Trophoblast cell (in vitro differentiated cells and primary cell): Measurements from ENCODE around the gene MYO5A.

Experiments used
- DNase-seq, 2 donors: peaks; one replicate each; pipeline ENCODE4 v3.0.0-alpha.2; 2016
- H2AFZ ChIP-seq: 2 replicates; pipeline ENCODE4 v1.6.1; 2013; ENCODE audit warnings: low read length, moderate library complexity, mild to moderate bottlenecking; ENCODE audit not compliant: insufficient read depth, poor library complexity
- H2AK5ac ChIP-seq: 2 replicates; pipeline ENCODE4 v1.6.1; 2013; ENCODE audit warnings: mild to moderate bottlenecking, low read length
- H2BK120ac ChIP-seq: 2 replicates; pipeline ENCODE4 v1.6.1; 2013; ENCODE audit warnings: low read length, mild to moderate bottlenecking, moderate library complexity; ENCODE audit not compliant: insufficient read depth, poor library complexity
- H2BK12ac ChIP-seq: 2 replicates; pipeline ENCODE4 v1.6.1; 2013; ENCODE audit warnings: mild to moderate bottlenecking, low read length, moderate library complexity
- H2BK5ac ChIP-seq: 2 replicates; pipeline ENCODE4 v1.6.1; 2013; ENCODE audit warnings: low read length, low read depth, moderate library complexity, mild to moderate bottlenecking; ENCODE audit not compliant: poor library complexity
- H3K14ac ChIP-seq: 2 replicates; pipeline ENCODE4 v1.6.1; 2013; ENCODE audit warnings: mild to moderate bottlenecking, low read length
- H3K18ac ChIP-seq: 2 replicates; pipeline ENCODE4 v1.6.1; 2013; ENCODE audit warnings: mild to moderate bottlenecking, low read length
- H3K23ac ChIP-seq: 2 replicates; pipeline ENCODE4 v1.6.1; 2013; ENCODE audit warnings: low read length
- H3K27ac ChIP-seq: 2 replicates; pipeline ENCODE4 v1.5.1; 2013; ENCODE audit warnings: low read depth, mild to moderate bottlenecking, inconsistent platforms, low read length, moderate library complexity
- H3K27me3 ChIP-seq: 2 replicates; pipeline ENCODE4 v1.6.1; 2013; ENCODE audit warnings: inconsistent platforms, mild to moderate bottlenecking, low read length, moderate library complexity; ENCODE audit not compliant: insufficient read depth
- H3K36me3 ChIP-seq, 2 experiments: 1 replicate in 1 of 2; 2 replicates in 1 of 2; pipeline ENCODE4 v1.6.1; 2013; ENCODE audit warnings: low read length in 2 of 2, mild to moderate bottlenecking in 2 of 2, moderate library complexity in 1 of 2; ENCODE audit not compliant: insufficient read depth in 2 of 2, control insufficient read depth in 1 of 2
- H3K4ac ChIP-seq: 2 replicates; pipeline ENCODE4 v1.6.1; 2013; ENCODE audit warnings: low read depth, mild to moderate bottlenecking, low read length, moderate library complexity
- H3K4me1 ChIP-seq, 2 experiments: 1 replicate in 1 of 2; 2 replicates in 1 of 2; pipeline ENCODE4 v1.6.1; 2013; ENCODE audit warnings: low read length in 2 of 2, mild to moderate bottlenecking in 2 of 2, moderate library complexity in 1 of 2; ENCODE audit not compliant: insufficient read depth in 2 of 2, control insufficient read depth in 1 of 2
- H3K4me2 ChIP-seq: 2 replicates; pipeline ENCODE4 v1.6.1; 2013; ENCODE audit warnings: inconsistent platforms, mild to moderate bottlenecking, low read length, moderate library complexity
- H3K4me3 ChIP-seq: 2 replicates; pipeline ENCODE4 v1.5.1; 2013; ENCODE audit warnings: mild to moderate bottlenecking, low read depth, low read length, inconsistent platforms
- H3K79me1 ChIP-seq: one replicate; pipeline ENCODE4 v1.6.1; 2013; ENCODE audit warnings: low read length
- H3K79me2 ChIP-seq: 2 replicates; pipeline ENCODE4 v1.6.1; 2013; ENCODE audit warnings: low read length, mild to moderate bottlenecking; ENCODE audit not compliant: control insufficient read depth, insufficient read depth, poor library complexity
- H3K9ac ChIP-seq: 2 replicates; pipeline ENCODE4 v1.6.1; 2013; ENCODE audit warnings: mild to moderate bottlenecking, low read length
- H3K9me3 ChIP-seq: 2 replicates; pipeline ENCODE4 v1.6.1; 2013; ENCODE audit warnings: low read depth, mild to moderate bottlenecking, control low read depth, inconsistent platforms, low read length; ENCODE audit not compliant: insufficient read depth
- H4K12ac ChIP-seq: 2 replicates; pipeline ENCODE4 v1.6.1; 2013; ENCODE audit warnings: low read depth, mild to moderate bottlenecking, low read length, moderate library complexity
- H4K8ac ChIP-seq: 2 replicates; pipeline ENCODE4 v1.6.1; 2013; ENCODE audit warnings: low read depth, mild to moderate bottlenecking, low read length, moderate library complexity
- H4K91ac ChIP-seq: one replicate; pipeline ENCODE4 v1.6.1; 2013; ENCODE audit warnings: low read depth, mild to moderate bottlenecking, low read length, moderate library complexity
- WGBS: extraction: QIAGEN DNeasy Blood & Tissue Kit; methylation state at CpG from one replicate; pipeline ENCODE4 v1.1.7; 2013; ENCODE audit warnings: missing lambda C conversion rate; ENCODE audit not compliant: insufficient read length, insufficient coverage; ENCODE audit errors: extremely low coverage; 5-methylcytosine and 5-hydroxymethylcytosine counted together

MYO5A gene

DNA sequence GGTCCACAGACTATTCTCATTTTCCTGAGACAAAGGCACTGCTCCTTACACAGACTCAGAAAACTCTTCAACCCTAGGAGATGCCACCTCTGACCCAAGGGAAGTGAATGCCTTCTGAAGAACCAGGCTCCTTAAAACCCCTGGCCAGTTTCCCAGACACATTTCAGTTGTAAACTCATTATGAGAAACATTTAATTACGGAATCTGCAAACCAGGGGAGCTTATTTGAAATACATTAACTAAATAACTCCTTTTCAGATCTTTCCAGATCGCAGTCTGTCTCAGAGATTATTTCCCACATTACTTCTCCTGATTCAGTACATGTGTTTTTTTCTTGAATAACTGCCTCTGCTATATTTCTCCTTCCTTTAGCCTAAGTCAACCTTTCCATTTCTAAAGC is 17.6 kb downstream of the MYO5A start:
- Histone ChIP-seq H4K91ac (no peak overlapping the region), H3K4me3 (no peak overlapping the region), H3K27me3 (no peaks in the 10 kb centered on the region), H3K9ac (no peak overlapping the region), H2AFZ (no peak overlapping the region), H2BK5ac (no peak overlapping the region), H4K12ac (no peak overlapping the region), H3K36me3 (no peaks in the 10 kb centered on the region), H3K4me2 (no peak overlapping the region), H3K14ac (no peak overlapping the region), H3K9me3 (no peaks in the 10 kb centered on the region), H3K4ac (no peak overlapping the region), H2AK5ac (no peak overlapping the region), H3K79me2 (no peaks in the 10 kb centered on the region), H3K18ac (no peak overlapping the region), H4K8ac (no peak overlapping the region), H3K79me1 (no peaks in the 10 kb centered on the region), H3K27ac (no peak overlapping the region), H2BK12ac (no peak overlapping the region), H3K23ac (no peak overlapping the region), H2BK120ac (no peak overlapping the region), H3K4me1 (no peaks in the 10 kb centered on the region)
- no peak for DNase-seq
- no CpG with 5 or more reads among the region's 2 CpGs for WGBS

DNA sequence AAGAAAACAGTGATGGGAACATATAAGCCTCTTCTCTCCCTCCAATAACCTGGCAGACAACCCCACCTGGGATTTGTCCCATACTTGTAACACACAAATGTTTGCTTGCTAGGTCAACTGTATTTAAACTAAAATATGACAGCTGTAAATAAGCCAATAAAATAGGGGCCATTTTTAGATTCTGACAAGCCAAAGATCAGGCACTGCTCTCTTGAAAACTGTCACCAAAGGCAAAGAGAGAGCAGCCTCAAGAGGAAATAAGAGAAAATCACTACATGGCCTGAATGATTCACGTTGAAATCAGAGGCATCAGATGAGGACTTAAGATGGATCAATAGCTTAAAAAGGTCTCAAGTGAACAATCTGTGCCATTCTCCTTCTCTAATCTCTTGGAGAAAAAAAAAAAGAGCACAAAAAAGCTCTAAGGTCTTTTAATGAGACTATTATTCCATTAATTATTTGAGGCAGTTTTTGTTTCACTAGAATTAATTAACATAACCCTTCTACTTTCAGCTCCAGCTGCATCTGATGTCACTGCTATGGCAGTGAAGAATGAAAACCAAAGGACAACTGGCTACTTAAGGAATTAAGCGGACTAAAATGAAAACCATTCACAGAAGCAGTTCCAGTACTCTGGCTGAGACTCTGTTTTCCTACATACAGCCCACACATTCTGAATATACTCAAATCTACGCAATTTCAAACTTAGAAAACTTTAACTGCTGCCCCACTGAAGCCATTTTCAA is 19.0 kb downstream of the MYO5A start:
- H3K27ac ChIP-seq = no peak overlapping the region
- no peak overlapping the region for H4K12ac ChIP-seq
- H3K9me3 ChIP-seq = no peaks in the 10 kb centered on the region
- H2AK5ac ChIP-seq = no peak overlapping the region
- no peak overlapping the region for H2BK12ac ChIP-seq
- H4K91ac ChIP-seq = no peak overlapping the region
- H3K4me3 ChIP-seq = no peak overlapping the region
- H4K8ac ChIP-seq = no peak overlapping the region
- no peaks in the 10 kb centered on the region for H3K27me3 ChIP-seq
- no peak overlapping the region for H3K4ac ChIP-seq
- H3K23ac ChIP-seq = no peak overlapping the region
- DNase-seq = no peak
- H2AFZ ChIP-seq = no peak overlapping the region
- H3K79me1 ChIP-seq = no peaks in the 10 kb centered on the region
- H3K9ac ChIP-seq = no peak overlapping the region
- H3K36me3 ChIP-seq = no peaks in the 10 kb centered on the region
- no peak overlapping the region for H2BK5ac ChIP-seq
- no CpG with 5 or more reads among the region's 3 CpGs for WGBS
- H2BK120ac ChIP-seq = no peak overlapping the region
- H3K4me1 ChIP-seq = no peaks in the 10 kb centered on the region
- no peak overlapping the region for H3K4me2 ChIP-seq
- no peak overlapping the region for H3K14ac ChIP-seq
- no peak overlapping the region for H3K18ac ChIP-seq
- no peaks in the 10 kb centered on the region for H3K79me2 ChIP-seq

DNA sequence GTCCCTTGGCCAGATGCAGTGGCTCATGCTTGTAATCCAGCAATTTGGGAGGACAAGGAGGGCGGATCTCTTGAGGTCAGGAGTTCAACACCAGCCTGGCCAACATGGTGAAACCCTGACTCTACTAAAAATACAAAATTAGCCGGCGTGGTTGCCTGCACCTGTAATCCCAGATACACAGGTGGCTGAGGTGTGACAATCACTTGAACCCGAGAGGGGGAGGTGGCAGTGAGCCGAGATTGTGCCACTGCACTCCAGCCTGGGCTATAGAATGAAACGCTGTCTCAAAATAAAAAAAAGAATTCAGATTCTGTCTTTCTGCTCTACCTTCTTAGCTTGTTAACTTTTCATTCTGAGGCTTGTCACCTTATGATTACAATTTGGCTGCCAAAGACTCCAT is 22.1 kb downstream of the MYO5A start:
- no peaks in the 10 kb centered on the region for H3K27me3 ChIP-seq
- no peak for DNase-seq
- H4K8ac ChIP-seq = no peak overlapping the region
- H2BK120ac ChIP-seq = no peak overlapping the region
- H3K79me2 ChIP-seq = no peaks in the 10 kb centered on the region
- no peak overlapping the region for H4K12ac ChIP-seq
- H3K23ac ChIP-seq = no peak overlapping the region
- H2BK12ac ChIP-seq = no peak overlapping the region
- no peak overlapping the region for H2AFZ ChIP-seq
- H3K79me1 ChIP-seq = no peaks in the 10 kb centered on the region
- no peak overlapping the region for H3K4me3 ChIP-seq
- no peak overlapping the region for H3K14ac ChIP-seq
- H3K9ac ChIP-seq = no peak overlapping the region
- no peak overlapping the region for H3K27ac ChIP-seq
- no peak overlapping the region for H2AK5ac ChIP-seq
- H3K9me3 ChIP-seq = no peaks in the 10 kb centered on the region
- no CpG with 5 or more reads among the region's 6 CpGs for WGBS
- H2BK5ac ChIP-seq = no peak overlapping the region
- no peak overlapping the region for H3K18ac ChIP-seq
- H4K91ac ChIP-seq = no peak overlapping the region
- no peaks in the 10 kb centered on the region for H3K4me1 ChIP-seq
- H3K36me3 ChIP-seq = no peaks in the 10 kb centered on the region
- no peak overlapping the region for H3K4ac ChIP-seq
- H3K4me2 ChIP-seq = no peak overlapping the region

DNA sequence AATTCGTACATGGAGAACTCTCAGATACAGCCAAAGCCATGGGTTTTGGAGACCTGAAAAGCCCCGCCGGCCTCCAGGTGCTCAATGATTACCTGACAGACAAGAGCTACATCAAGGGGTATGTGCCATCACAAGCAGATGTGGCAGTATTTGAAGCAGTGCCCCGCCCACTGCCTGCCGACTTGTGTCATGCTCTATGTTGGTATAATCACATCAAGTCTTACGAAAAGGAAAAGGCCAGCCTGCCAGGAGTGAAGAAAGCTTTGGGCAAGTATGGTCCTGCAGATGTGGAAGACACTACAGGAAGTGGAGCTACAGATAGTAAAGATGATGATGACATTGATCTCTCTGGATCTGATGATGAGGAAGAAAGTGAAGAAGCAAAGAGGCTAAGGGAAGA is 23.5 kb downstream of the MYO5A start:
- no peak overlapping the region for H3K27ac ChIP-seq
- no peaks in the 10 kb centered on the region for H3K4me1 ChIP-seq
- H2BK120ac ChIP-seq = no peak overlapping the region
- no CpG with 5 or more reads among the region's 6 CpGs for WGBS
- H3K9ac ChIP-seq = no peak overlapping the region
- no peaks in the 10 kb centered on the region for H3K36me3 ChIP-seq
- H3K79me1 ChIP-seq = no peaks in the 10 kb centered on the region
- no peaks in the 10 kb centered on the region for H3K9me3 ChIP-seq
- no peak for DNase-seq
- no peaks in the 10 kb centered on the region for H3K79me2 ChIP-seq
- H3K14ac ChIP-seq = no peak overlapping the region
- no peak overlapping the region for H2BK12ac ChIP-seq
- H3K23ac ChIP-seq = no peak overlapping the region
- H4K91ac ChIP-seq = no peak overlapping the region
- no peak overlapping the region for H2AFZ ChIP-seq
- H3K18ac ChIP-seq = no peak overlapping the region
- H3K27me3 ChIP-seq = no peaks in the 10 kb centered on the region
- no peak overlapping the region for H2AK5ac ChIP-seq
- no peak overlapping the region for H4K8ac ChIP-seq
- H3K4me3 ChIP-seq = no peak overlapping the region
- no peak overlapping the region for H2BK5ac ChIP-seq
- H4K12ac ChIP-seq = no peak overlapping the region
- no peak overlapping the region for H3K4ac ChIP-seq
- H3K4me2 ChIP-seq = no peak overlapping the region
